HG03039 (cell line): Measurements from ENCODE around the gene TNIP3.

Experiments used
- ATAC-seq: cut with Tn5 transposase; IDR thresholded peaks from one replicate; pipeline ENCODE4 v1.9.1; 2021; ENCODE audit warnings: mild to moderate bottlenecking, moderate library complexity; ENCODE audit not compliant: unreplicated experiment

The TNIP3 gene

GRCh38 chr4:121093261-121093660 is 70.9 kb downstream of the TNIP3 start:
- ATAC-seq, result no peak

GRCh38 chr4:121091941-121092340 is 72.2 kb downstream of the TNIP3 start:
- no peak for ATAC-seq

GRCh38 chr4:121088867-121089266 is 75.3 kb downstream of the TNIP3 start:
- ATAC-seq, result no peak
